Spinal cord (tissue), 10 donors: ENCODE results near the gene KLF16. TPM values are rescaled to one million over a fixed set of nuclear protein-coding genes. Genes with fewer than 3 reads are reported as not detected.
"Not testable (repeated sequence)": the region's sequence is repeated elsewhere in the genome, so short reads cannot be mapped to it uniquely, and the experiment has no call there.

Experiments
- DNase-seq, 6 donors: peaks; one replicate each; pipeline versions ENCODE4 v3.0.0 to v3.0.0-alpha.2; 2013 to 2015; ENCODE audit warnings: low spot score in 6 of 6, low read depth in 4 of 6
- H3K27ac ChIP-seq: one replicate; pipeline ENCODE4 v1.5.1; 2013; ENCODE audit warnings: low read depth, low read length, control low read depth
- H3K27me3 ChIP-seq: one replicate; pipeline ENCODE4 v1.6.1; 2013; ENCODE audit warnings: low read length; ENCODE audit not compliant: control insufficient read depth, insufficient read depth
- H3K36me3 ChIP-seq: one replicate; pipeline ENCODE4 v1.6.1; 2013; ENCODE audit warnings: low read length; ENCODE audit not compliant: control insufficient read depth, insufficient read depth
- H3K4me1 ChIP-seq: one replicate; pipeline ENCODE4 v1.6.1; 2013; ENCODE audit warnings: low read length; ENCODE audit not compliant: control insufficient read depth, insufficient read depth
- H3K4me3 ChIP-seq: one replicate; pipeline ENCODE4 v1.5.1; 2013; ENCODE audit warnings: low read depth, low read length, control low read depth
- H3K9me3 ChIP-seq: one replicate; pipeline ENCODE4 v1.6.1; 2013; ENCODE audit warnings: low read length; ENCODE audit not compliant: control insufficient read depth, insufficient read depth
- WGBS: methylation state at CpG from one replicate; pipeline ENCODE4 v1.1.5; 2013; ENCODE audit warnings: missing lambda C conversion rate; ENCODE audit not compliant: insufficient coverage; 5-methylcytosine and 5-hydroxymethylcytosine counted together
- polyA plus RNA-seq, 2 donors: library from polyadenylated mRNA; unstranded; fragments of 120-200 nt; gene quantifications; one replicate each; pipeline ENCODE4 v1.2.1, GENCODE V29; 2013; ENCODE audit not compliant: insufficient read length in 2 of 2
- total RNA-seq, 2 donors: library from RNA; depleted of rRNA in 1 of 2; stranded (reverse); fragments of 120-200 nt in 1 of 2; fragments of >200 nt in 1 of 2; gene quantifications; one replicate each; pipeline versions ENCODE4 v1.2.3 to v1.2.4, GENCODE V29; 2013 to 2014
- donor health status: healthy.

KLF16 gene
- total and polyA plus RNA-seq, 4 donors: 1.8 to 13.4 (median 7.3) TPM

DNA sequence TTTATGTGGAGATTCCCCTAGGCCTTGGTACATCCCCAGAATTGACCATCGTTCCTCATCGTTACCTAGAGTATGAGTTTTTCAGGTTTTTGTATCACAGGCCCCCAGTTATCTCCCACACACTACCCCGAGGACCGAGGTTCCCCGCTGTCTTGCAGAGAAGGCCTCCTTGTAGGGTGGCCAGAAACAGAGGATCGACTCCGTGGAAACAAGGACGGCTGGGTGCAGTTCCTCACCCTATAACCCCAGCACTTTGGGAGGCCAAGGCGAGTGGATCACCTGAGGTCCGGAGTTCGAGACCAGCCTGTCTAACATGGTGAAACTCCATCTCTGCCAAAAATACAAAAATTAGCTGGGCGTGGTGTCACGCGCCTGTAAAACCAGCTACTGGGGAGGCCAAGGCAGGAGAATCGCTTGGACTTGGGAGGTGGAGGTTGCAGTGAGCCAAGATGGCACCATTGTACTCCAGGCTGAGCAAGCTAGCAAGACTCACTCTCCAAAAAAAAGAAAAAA is 42.5 kb upstream of the KLF16 start:
- Histone ChIP-seq H3K4me1 (peaks cover 57% of the 10 kb centered on the region), H3K27me3 (no peaks in the 10 kb centered on the region), H3K4me3 (peak overlapping the region; percentile 63), H3K9me3 (no peaks in the 10 kb centered on the region), H3K36me3 (peaks cover 38% of the 10 kb centered on the region), H3K27ac (peak overlapping the region; percentile 47)
- no peak for DNase-seq
- WGBS: 75% methylated on average over 5 of the region's 15 CpGs

DNA sequence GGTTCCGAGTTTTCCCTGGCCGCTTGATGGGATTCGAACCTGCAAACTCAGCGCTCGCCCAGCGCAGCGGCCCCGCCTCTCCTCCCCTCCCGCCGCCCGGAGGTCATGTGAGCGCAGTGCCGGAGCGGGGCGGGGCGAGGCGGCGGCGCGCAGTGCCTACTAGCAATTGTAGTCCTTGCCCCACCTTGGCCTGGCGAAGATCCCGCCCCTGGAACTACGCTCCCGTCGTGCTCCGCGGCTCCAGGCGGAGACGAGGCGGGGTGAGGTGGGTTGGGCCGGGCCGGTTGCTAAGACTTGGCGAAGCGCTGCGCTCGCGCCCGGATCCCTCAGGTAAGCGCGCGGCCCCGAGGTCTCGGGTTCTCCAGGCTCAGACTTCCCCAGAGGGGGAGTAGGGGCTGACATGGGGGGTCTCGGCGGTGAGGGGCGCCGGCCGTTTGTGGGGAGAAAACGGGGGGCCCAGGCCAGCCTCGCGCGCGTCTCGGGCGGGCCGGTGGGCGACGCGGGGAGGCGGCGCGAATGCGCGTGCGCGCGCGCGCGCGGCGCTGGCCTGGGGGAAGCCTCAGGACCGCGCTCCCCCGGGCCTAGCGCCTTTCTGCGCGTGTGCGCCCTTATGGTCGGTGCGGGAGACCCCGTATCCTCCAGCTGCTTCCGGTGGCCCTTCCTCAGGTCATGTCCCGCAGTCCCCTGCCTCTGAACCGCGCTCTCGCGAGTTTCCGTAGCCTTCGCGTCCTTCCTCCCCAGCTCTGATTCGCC is 41.9 kb upstream of the KLF16 start, which contains the start of the genes ADAT3 and SCAMP4:
TSS of gene ADAT3 (plus strand) at position 290 of the 753 bp plus-strand sequence. CDS start 6,649 bp downstream, outside the sequence.
TSS of gene SCAMP4 (plus strand) at position 290 of the 753 bp plus-strand sequence. CDS start 9,621 bp downstream, outside the sequence.
- Histone ChIP-seq H3K4me3 (peak within 1 kb of the TSS; percentile 63), H3K27me3 (no peaks in the 10 kb centered on the region), H3K36me3 (peaks cover 35% of the 10 kb centered on the region), H3K27ac (peak within 1 kb of the TSS; percentile 79), H3K4me1 (peaks cover 57% of the 10 kb centered on the region), H3K9me3 (no peaks in the 10 kb centered on the region)
- WGBS: under 1% methylated on average over 91 of the region's 92 CpGs
- peak; percentile 88 to 100 (median 96) for DNase-seq

DNA sequence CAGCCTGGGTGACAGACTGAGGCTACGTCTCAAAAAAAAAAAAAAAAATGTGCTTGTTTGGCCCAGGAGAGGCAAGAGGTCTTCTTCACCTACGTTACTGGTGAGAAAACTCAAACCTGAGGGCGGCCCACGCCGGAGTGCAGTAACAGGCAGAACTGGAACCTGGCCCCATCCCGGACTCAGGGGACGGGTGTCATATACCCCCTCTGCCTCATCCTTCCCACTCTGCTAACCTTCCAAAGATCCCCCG is 41.4 kb upstream of the KLF16 start:
- peak overlapping the region; percentile 60 for H3K27ac ChIP-seq
- H3K9me3 ChIP-seq: no peaks in the 10 kb centered on the region
- H3K4me1 ChIP-seq: peaks cover 53% of the 10 kb centered on the region
- DNase-seq: no peak
- H3K27me3 ChIP-seq: no peaks in the 10 kb centered on the region
- WGBS: 43% methylated on average over 7 of the region's 8 CpGs
- H3K4me3 ChIP-seq: peak overlapping the region; percentile 31
- H3K36me3 ChIP-seq: peaks cover 31% of the 10 kb centered on the region

GRCh38 chr19:1902923-1903322 is 39.5 kb upstream of the KLF16 start:
- Histone ChIP-seq H3K4me1 (peaks cover 37% of the 10 kb centered on the region), H3K4me3 (no peak overlapping the region), H3K27me3 (no peaks in the 10 kb centered on the region), H3K27ac (no peak overlapping the region), H3K9me3 (no peaks in the 10 kb centered on the region), H3K36me3 (peaks cover 17% of the 10 kb centered on the region)
- WGBS: 68% methylated on average over 5 of the region's 6 CpGs
- DNase-seq: no peak

- Histone ChIP-seq H3K4me3 (no peak overlapping the region), H3K9me3 (no peaks in the 10 kb centered on the region), H3K36me3 (peaks cover 8% of the 10 kb centered on the region), H3K27ac (no peak overlapping the region), H3K27me3 (no peaks in the 10 kb centered on the region), H3K4me1 (peaks cover 37% of the 10 kb centered on the region)
- DNase-seq: no peak
- 97% methylated on average over 12 of the region's 16 CpGs for WGBS
These were observed 38.6 kb upstream of the KLF16 start for GRCh38 chr19:1901940-1902404.

- WGBS: 94% methylated on average over 12 of the region's 13 CpGs
- no peak overlapping the region for H3K4me3 ChIP-seq
- H3K27me3 ChIP-seq: no peaks in the 10 kb centered on the region
- no peak for DNase-seq
- H3K4me1 ChIP-seq: peaks cover 14% of the 10 kb centered on the region
- H3K36me3 ChIP-seq: no peaks in the 10 kb centered on the region
- no peaks in the 10 kb centered on the region for H3K9me3 ChIP-seq
- H3K27ac ChIP-seq: no peak overlapping the region
These were observed 33.1 kb upstream of the KLF16 start for GRCh38 chr19:1896508-1896907.

GRCh38 chr19:1893791-1894190 is 30.4 kb upstream of the KLF16 start:
- no peaks in the 10 kb centered on the region for H3K36me3 ChIP-seq
- WGBS: 78% methylated on average over 8 of the region's 17 CpGs
- DNase-seq: no peak
- no peaks in the 10 kb centered on the region for H3K27me3 ChIP-seq
- H3K4me1 ChIP-seq: peaks cover 14% of the 10 kb centered on the region
- no peak overlapping the region for H3K4me3 ChIP-seq
- no peaks in the 10 kb centered on the region for H3K9me3 ChIP-seq
- H3K27ac ChIP-seq: no peak overlapping the region

GRCh38 chr19:1889907-1890306 is 26.5 kb upstream of the KLF16 start:
- H3K4me1 ChIP-seq: peaks cover 6% of the 10 kb centered on the region
- no CpG with 5 or more reads among the region's 1 CpG for WGBS
- H3K27me3 ChIP-seq: no peaks in the 10 kb centered on the region
- no peak for DNase-seq
- H3K9me3 ChIP-seq: no peaks in the 10 kb centered on the region
- H3K4me3 ChIP-seq: no peak overlapping the region
- no peak overlapping the region for H3K27ac ChIP-seq
- H3K36me3 ChIP-seq: no peaks in the 10 kb centered on the region

- H3K4me1 ChIP-seq: peaks cover 21% of the 10 kb centered on the region
- H3K9me3 ChIP-seq: no peaks in the 10 kb centered on the region
- H3K4me3 ChIP-seq: no peak overlapping the region
- peaks cover 5% of the 10 kb centered on the region for H3K36me3 ChIP-seq
- 71% methylated on average over 2 of the region's 5 CpGs for WGBS
- H3K27ac ChIP-seq: no peak overlapping the region
- no peak for DNase-seq
- H3K27me3 ChIP-seq: no peaks in the 10 kb centered on the region
These were observed 25.0 kb upstream of the KLF16 start for GRCh38 chr19:1888385-1888784.

DNA sequence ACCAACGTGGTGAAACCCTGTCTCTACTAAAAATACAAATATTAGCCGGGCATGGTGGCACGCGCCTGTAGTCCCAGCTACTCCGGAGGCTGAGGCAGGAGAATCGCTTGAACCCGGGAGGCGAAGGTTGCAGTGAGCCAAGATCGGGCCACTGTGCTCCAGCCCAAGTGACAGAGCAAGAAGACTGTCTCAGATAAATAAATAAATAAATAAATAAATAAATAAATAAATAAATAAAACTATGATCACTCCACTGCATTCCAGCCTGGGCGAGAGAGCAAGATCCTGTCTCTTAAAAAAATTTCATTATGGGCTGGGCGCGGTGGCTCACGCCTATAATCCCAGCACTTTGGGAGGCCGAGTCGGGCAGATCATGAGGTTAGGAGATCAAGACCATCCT is 23.0 kb upstream of the KLF16 start:
- H3K9me3 ChIP-seq, H3K27me3 ChIP-seq, H3K4me3 ChIP-seq, DNase-seq, H3K27ac ChIP-seq: not testable (repeated sequence)
- Histone ChIP-seq H3K36me3 (peaks cover 22% of the 10 kb centered on the region), H3K4me1 (peaks cover 39% of the 10 kb centered on the region)
- WGBS: 97% methylated on average over 5 of the region's 15 CpGs
